Measurements from ENCODE around the gene OR4A15.

Gene OR4A15

GRCh38 chr11:55367674-55368073, at the start of gene OR4A15:
Gene OR4A15, plus strand, starts transcription at chr11:55367974. Its CDS starts 0 bp downstream, at chr11:55367974.
- no peak for DNase-seq

- DNase-seq: no peak
Measured at GRCh38 chr11:55324500-55324899, 43.3 kb upstream of the OR4A15 start.

GRCh38 chr11:55342901-55343300, 24.9 kb upstream of the OR4A15 start, which contains the start of gene OR4A16:
Gene OR4A16, plus strand, starts transcription at chr11:55343201. Its CDS starts 0 bp downstream, at chr11:55343201.
- no peak for DNase-seq

GRCh38 chr11:55345306-55345705, 22.5 kb upstream of the OR4A15 start:
- no peak for DNase-seq

GRCh38 chr11:55349032-55349431, 18.7 kb upstream of the OR4A15 start:
- DNase-seq: no peak

- DNase-seq: no peak
Measured at GRCh38 chr11:55357560-55358184, 10.1 kb upstream of the OR4A15 start.

GRCh38 chr11:55401011-55401410, 33.2 kb downstream of the OR4A15 start:
- no peak for DNase-seq
